Ovary (tissue), 9 donors: ENCODE measurements around the gene RNF215. TPM values are rescaled to one million over a fixed set of nuclear protein-coding genes. Genes with fewer than 3 reads are reported as not detected.

Source experiments
- DNase-seq, 5 donors: peaks; one replicate each; pipeline ENCODE4 v3.0.0-alpha.2; 2019 to 2020
- H3K27ac ChIP-seq, 2 donors: fragments of 200-600 bp; one replicate each; pipeline versions ENCODE4 v1.5.1 to v1.8.0; 2019 to 2022
- H3K27me3 ChIP-seq: fragments of 200-600 bp; one replicate; pipeline ENCODE4 v1.8.0; 2022
- H3K36me3 ChIP-seq: fragments of 200-600 bp; sonication (generic); one replicate; pipeline ENCODE4 v1.5.1; 2019
- H3K4me1 ChIP-seq: one replicate; pipeline ENCODE4 v1.8.1; 2013; ENCODE audit warnings: mild to moderate bottlenecking, moderate library complexity; ENCODE audit not compliant: insufficient read depth
- H3K4me3 ChIP-seq: fragments of 200-600 bp; sonication (generic); one replicate; pipeline ENCODE4 v1.5.1; 2017
- H3K9me3 ChIP-seq, 2 donors: fragments of 200-600 bp in 1 of 2; sonication (generic) in 1 of 2; one replicate each; pipeline versions ENCODE4 v1.5.1 to v1.8.1; 2013 to 2019; ENCODE audit warnings: mild to moderate bottlenecking in 1 of 2, moderate library complexity in 1 of 2
- CTCF ChIP-seq, 3 donors: fragments of 450-650 bp in 2 of 3; fragments of 200-600 bp in 1 of 3; IDR thresholded peaks; one replicate each; pipeline versions ENCODE4 v1.5.1 to v1.8.0; 2016 to 2022; ENCODE audit warnings: antibody characterized with exemption in 3 of 3, mild to moderate bottlenecking in 1 of 3
- EP300 ChIP-seq: sonication (generic); formaldehyde crosslinking; IDR thresholded peaks from one replicate; pipeline ENCODE4 v1.6.1; 2017; ENCODE audit warnings: antibody characterized with exemption
- POLR2A ChIP-seq: fragments of 450-650 bp; IDR thresholded peaks from one replicate; pipeline ENCODE4 v1.6.1; 2017; ENCODE audit warnings: antibody characterized with exemption, mild to moderate bottlenecking, moderate library complexity
- WGBS, 3 donors: extraction: QIAGEN DNeasy Blood & Tissue Kit in 1 of 3; methylation state at CpG; one replicate each; pipeline versions ENCODE4 v1.1.5 to v1.1.7; 2013 to 2017; 5-methylcytosine and 5-hydroxymethylcytosine counted together
- intact Hi-C, 4 donors: fragments of 100-400 bp; cut with DNase I; formaldehyde crosslinking; loops; one replicate each; pipeline versions ENCODE4 v1.11.0 to v1.15.1; 2022 to 2023
- polyA plus RNA-seq, 2 donors: library from polyadenylated mRNA; stranded (reverse); fragments of 200-250 nt in 1 of 2; fragments of 350-450 nt in 1 of 2; fragmentation: Illumina TruSeq in 1 of 2; extraction: RNeasy Lipid Tissue Mini Kit (QIAGEN cat#74804) in 1 of 2; gene quantifications; one replicate each; pipeline ENCODE4 v1.2.3, GENCODE V29; 2013 to 2014
- total RNA-seq, 7 donors: library from RNA; depleted of rRNA in 2 of 7; stranded (reverse); fragments of >200 nt in 2 of 7; fragmentation: NEBNext Ultra II Directional in 3 of 7; extraction: Animal tissue kit (Norgen Biotek cat#: 25700) in 3 of 7; gene quantifications; one replicate each; pipeline versions ENCODE4 v1.1.0 to v1.2.4, GENCODE V29; 2016 to 2023
- donor health status: DM: no; HTN: no; CAD: no; lungs with moderate emphysema.
- donor health status: DM: no; HTN: no; CAD: no.
- donor health status: Bipolar disorder and iron deficiency.
- donor health status: DM: yes; HTN: yes; CAD: no.
- donor health status: DM: no; HTN: no; CAD: no.
- donor health status: DM: yes; HTN: yes; CAD: no.

The RNF215 gene
- total and polyA plus RNA-seq, 9 donors = 2.9 to 26.1 (median 14.0) TPM

GRCh38 chr22:30400159-30400558, 12.9 kb upstream of the RNF215 start:
- intact Hi-C loops = no loop called here

DNA sequence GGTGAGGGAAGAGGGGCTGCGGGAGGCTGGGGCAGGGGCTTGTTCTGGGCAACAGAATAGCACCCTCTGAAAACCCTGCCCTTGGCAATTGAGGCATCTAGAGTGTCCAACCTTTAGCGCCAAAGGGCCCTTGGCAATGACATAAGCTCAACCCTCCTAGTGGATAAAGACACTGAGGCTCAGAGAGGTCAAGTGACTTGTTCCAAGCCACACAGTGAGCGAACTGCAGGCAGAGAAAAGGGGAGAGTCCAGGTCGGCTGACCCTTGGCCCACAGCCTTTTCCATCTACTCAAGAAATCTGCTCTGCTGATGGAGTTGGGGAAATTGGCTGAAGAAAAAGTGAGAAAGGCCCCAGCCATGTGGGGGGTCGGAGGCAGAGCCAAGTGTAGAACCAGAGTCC, 12.5 kb upstream of the RNF215 start:
- no peaks in the 10 kb centered on the region for H3K36me3 ChIP-seq
- H3K27ac ChIP-seq = no peak overlapping the region
- TF ChIP-seq CTCF (IDR thresholded peaks at IDR 0.05) = no peak
- TF ChIP-seq POLR2A = no peak
- TF ChIP-seq EP300 = no peak
- DNase-seq = no peak
- WGBS, 3 donors = 75 to 78% (median 76%) methylated on average over 5 of the region's 5 CpGs
- intact Hi-C loops = loop anchor here in 1 of 4 donors (10.0 kb wide), 1 partner anchor 295 kb away; no protein-coding TSS in a partner anchor
- H3K4me3 ChIP-seq = no peak overlapping the region
- peaks cover 9% of the 10 kb centered on the region for H3K4me1 ChIP-seq
- no peaks in the 10 kb centered on the region for H3K9me3 ChIP-seq
- no peaks in the 10 kb centered on the region for H3K27me3 ChIP-seq

More at GRCh38 chr22:30400159-30400558, 12.9 kb upstream of the RNF215 start:
- Histone ChIP-seq H3K36me3 (no peaks in the 10 kb centered on the region), H3K9me3 (no peaks in the 10 kb centered on the region), H3K4me1 (peaks cover 9% of the 10 kb centered on the region), H3K27ac (no peak overlapping the region), H3K4me3 (no peak overlapping the region), H3K27me3 (no peaks in the 10 kb centered on the region)
- WGBS, 3 donors = 54 to 94% (median 88%) methylated on average over 1 of the region's 1 CpG
- TF ChIP-seq POLR2A = no peak
- no peak for TF ChIP-seq EP300
- TF ChIP-seq CTCF (IDR thresholded peaks at IDR 0.05) = no peak
- DNase-seq = no peak

GRCh38 chr22:30398685-30399680, 11.8 kb upstream of the RNF215 start:
- Histone ChIP-seq H3K27ac (no peak overlapping the region), H3K4me1 (peaks cover 9% of the 10 kb centered on the region), H3K9me3 (no peaks in the 10 kb centered on the region), H3K27me3 (no peaks in the 10 kb centered on the region), H3K4me3 (no peak overlapping the region), H3K36me3 (no peaks in the 10 kb centered on the region)
- intact Hi-C loops = loop anchor here in 1 of 4 donors (10.0 kb wide), 1 partner anchor 294 kb away; no protein-coding TSS in a partner anchor
- 29 to 36% (median 36%) methylated on average over 25 of the region's 25 CpGs for WGBS, 3 donors
- no peak for DNase-seq
- TF ChIP-seq EP300 (no peak), POLR2A (no peak), CTCF (IDR thresholded peaks at IDR 0.05) (no peak)

DNA sequence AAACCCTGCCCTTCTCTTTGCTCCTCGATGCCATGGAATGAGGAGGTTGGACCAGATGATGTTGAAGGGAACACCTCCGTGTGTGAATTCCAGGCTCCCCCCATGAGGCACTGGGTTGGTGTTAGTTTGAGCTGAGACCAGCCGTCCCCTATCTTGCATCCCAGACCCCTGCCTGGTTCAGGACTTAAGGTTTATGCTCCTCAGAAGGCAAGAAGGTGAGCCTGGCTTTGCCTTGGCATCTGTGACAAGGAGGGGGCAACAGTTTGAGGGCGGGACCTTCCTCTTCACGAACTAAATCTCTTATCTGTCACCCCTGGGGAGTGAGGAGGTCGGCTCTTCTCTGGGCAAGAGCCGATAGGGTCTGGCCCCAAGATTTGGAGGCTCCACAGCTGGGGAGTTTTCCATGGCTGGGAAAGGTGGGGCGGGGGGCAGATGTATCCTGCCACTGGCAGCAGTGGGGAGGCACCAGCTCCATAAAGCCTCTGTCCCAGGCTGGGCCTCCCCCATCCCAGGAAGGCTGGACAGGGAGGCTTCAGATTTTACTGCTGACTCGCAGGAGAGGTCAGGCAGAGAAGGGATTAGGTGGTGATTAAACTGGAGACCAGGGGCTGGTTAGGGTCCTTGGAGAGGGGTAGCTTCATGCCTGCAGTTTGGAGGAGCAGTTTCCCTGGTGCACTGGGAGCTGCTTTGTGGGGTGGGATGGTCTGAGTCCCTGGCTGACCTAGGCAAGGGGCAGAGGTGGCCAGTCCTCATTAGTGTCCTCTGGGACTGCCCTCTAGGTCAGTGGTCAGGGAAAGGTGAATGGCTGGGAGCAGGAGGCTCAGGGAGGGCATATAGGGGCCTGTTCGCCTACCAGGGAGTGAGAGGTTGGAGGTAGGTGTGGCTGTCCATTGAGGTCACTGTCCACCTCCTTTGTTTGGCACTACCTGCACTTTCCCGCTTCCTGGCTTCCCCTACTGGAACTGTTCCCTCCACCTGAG, 10.7 kb upstream of the RNF215 start:
- no peaks in the 10 kb centered on the region for H3K27me3 ChIP-seq
- H3K36me3 ChIP-seq = no peaks in the 10 kb centered on the region
- TF ChIP-seq CTCF (IDR thresholded peaks at IDR 0.05) = no peak
- TF ChIP-seq EP300 = no peak
- no peak for TF ChIP-seq POLR2A
- intact Hi-C loops = loop anchor here in 1 of 4 donors (10.0 kb wide), 1 partner anchor 293 kb away; no protein-coding TSS in a partner anchor
- H3K27ac ChIP-seq = no peak overlapping the region
- no peaks in the 10 kb centered on the region for H3K9me3 ChIP-seq
- peak overlapping the region; percentile 57 for H3K4me3 ChIP-seq
- peaks cover 9% of the 10 kb centered on the region for H3K4me1 ChIP-seq
- WGBS, 3 donors = 18 to 32% (median 24%) methylated on average over 11 of the region's 11 CpGs
- DNase-seq = no peak
